ENCODE data around the gene GRIK3.

GRIK3 gene

GRCh38 chr1:36874271-36875060 is 159.8 kb downstream of the GRIK3 start:
- no peak for DNase-seq (ENCODE audit: low read depth)

GRCh38 chr1:36872858-36873257 is 161.5 kb downstream of the GRIK3 start:
- no peak for DNase-seq (ENCODE audit: low read depth)

- DNase-seq (ENCODE audit: low read depth), result no peak
Measured at GRCh38 chr1:36872126-36872754, 162.1 kb downstream of the GRIK3 start.

GRCh38 chr1:36871146-36871971 is 163.0 kb downstream of the GRIK3 start:
- DNase-seq (ENCODE audit: low read depth), result no peak

- no peak for DNase-seq (ENCODE audit: low read depth)
Measured at GRCh38 chr1:36869826-36870225, 164.5 kb downstream of the GRIK3 start.

GRCh38 chr1:36869054-36869453 is 165.3 kb downstream of the GRIK3 start:
- no peak for DNase-seq (ENCODE audit: low read depth)

- DNase-seq (ENCODE audit: low read depth), result no peak
Measured at GRCh38 chr1:36867575-36867974, 166.7 kb downstream of the GRIK3 start.

GRCh38 chr1:36866169-36866814 is 168.0 kb downstream of the GRIK3 start:
- DNase-seq (ENCODE audit: low read depth), result no peak

GRCh38 chr1:36865602-36865900 is 168.8 kb downstream of the GRIK3 start:
- DNase-seq (ENCODE audit: low read depth), result no peak

GRCh38 chr1:36864823-36865601 is 169.3 kb downstream of the GRIK3 start:
- no peak for DNase-seq (ENCODE audit: low read depth)

- no peak for DNase-seq (ENCODE audit: low read depth)
Measured at GRCh38 chr1:36864182-36864822, 170.0 kb downstream of the GRIK3 start.

- no peak for DNase-seq (ENCODE audit: low read depth)
Measured at GRCh38 chr1:36863500-36863899, 170.8 kb downstream of the GRIK3 start.

GRCh38 chr1:36863061-36863460 is 171.3 kb downstream of the GRIK3 start:
- no peak for DNase-seq (ENCODE audit: low read depth)

- DNase-seq (ENCODE audit: low read depth), result no peak
Measured at GRCh38 chr1:36861375-36861774, 172.9 kb downstream of the GRIK3 start.

- DNase-seq (ENCODE audit: low read depth), result no peak
Measured at GRCh38 chr1:36859926-36860325, 174.4 kb downstream of the GRIK3 start.

- no peak for DNase-seq (ENCODE audit: low read depth)
Measured at GRCh38 chr1:36858981-36859380, 175.3 kb downstream of the GRIK3 start.

- DNase-seq (ENCODE audit: low read depth), result no peak
Measured at GRCh38 chr1:36858553-36858952, 175.8 kb downstream of the GRIK3 start.

GRCh38 chr1:36857754-36858153 is 176.6 kb downstream of the GRIK3 start:
- no peak for DNase-seq (ENCODE audit: low read depth)

- no peak for DNase-seq (ENCODE audit: low read depth)
Measured at GRCh38 chr1:36855699-36856494, 178.4 kb downstream of the GRIK3 start.

GRCh38 chr1:36853638-36854037 is 180.7 kb downstream of the GRIK3 start:
- DNase-seq (ENCODE audit: low read depth), result no peak
